Naive B cell (primary cell): Measurements from ENCODE around the gene MGAT4B. TPM values are rescaled to one million over a fixed set of nuclear protein-coding genes. Genes with fewer than 3 reads are reported as not detected.
A peak's percentile ranks its signal among the peaks of the same experiment; 100 is the strongest.
"Not testable (repeated sequence)": the region's sequence is repeated elsewhere in the genome, so short reads cannot be mapped to it uniquely, and the experiment has no call there.

Source experiments
- ATAC-seq, 2 donors: fragments of 150-1000 bp; cut with Tn5 transposase; 2 replicates each; pipeline ENCODE4 v1.10.0; 2021; ENCODE audit warnings: low read depth in 2 of 2, mild to moderate bottlenecking in 2 of 2, moderate library complexity in 2 of 2
- DNase-seq: peaks from one replicate; pipeline ENCODE4 v3.0.0; 2022
- H3K27ac Mint-ChIP-seq, 6 donors: one replicate each; pipeline ENCODE4 v1.8.0; 2020 to 2022; ENCODE audit warnings: mild to moderate bottlenecking in 6 of 6, mixed read lengths in 6 of 6, moderate library complexity in 5 of 6, inconsistent platforms in 2 of 6
- H3K27me3 Mint-ChIP-seq, 3 donors: one replicate each; pipeline ENCODE4 v1.8.0; 2021 to 2022; ENCODE audit warnings: mixed read lengths in 3 of 3, mild to moderate bottlenecking in 1 of 3
- H3K36me3 Mint-ChIP-seq, 2 donors: one replicate each; pipeline ENCODE4 v1.8.0; 2020 to 2022; ENCODE audit warnings: mixed read lengths in 2 of 2, inconsistent platforms in 1 of 2, mild to moderate bottlenecking in 1 of 2
- H3K4me1 Mint-ChIP-seq, 3 donors: one replicate each; pipeline ENCODE4 v1.8.0; 2020 to 2022; ENCODE audit warnings: mixed read lengths in 3 of 3, inconsistent platforms in 1 of 3, mild to moderate bottlenecking in 1 of 3, moderate library complexity in 1 of 3
- H3K4me3 Mint-ChIP-seq, 8 donors: one replicate each; pipeline ENCODE4 v1.8.0; 2020 to 2022; ENCODE audit warnings: mild to moderate bottlenecking in 8 of 8, mixed read lengths in 8 of 8, moderate library complexity in 8 of 8, inconsistent platforms in 2 of 8
- H3K9me3 Mint-ChIP-seq, 7 donors: one replicate each; pipeline ENCODE4 v1.8.0; 2020 to 2022; ENCODE audit warnings: mixed read lengths in 7 of 7, mild to moderate bottlenecking in 5 of 7, inconsistent platforms in 2 of 7, moderate library complexity in 1 of 7
- polyA plus RNA-seq, 6 donors: library from polyadenylated mRNA; unstranded; fragments of 300-500 nt; fragmentation: Illumina TruSeq; gene quantifications; one replicate each; pipeline ENCODE4 v1.2.3, GENCODE V29; 2021; ENCODE audit warnings: low read depth in 6 of 6

MGAT4B gene
- polyA plus RNA-seq = 10 to 100 TPM in 3 of 6 donors, 1 to 10 TPM in 3; 6.2 to 17.3 (median 9.5) TPM

- H3K27ac Mint-ChIP-seq = peak within 1 kb of the TSS in 2 of 6 donors; percentile 85
- peak within 1 kb of the TSS; percentile 53 to 90 (median 84) for H3K4me3 Mint-ChIP-seq
- peaks cover 26 to 37% (median 33%) of the 10 kb centered on the region in 3 donors for H3K4me1 Mint-ChIP-seq
- H3K9me3 Mint-ChIP-seq = no peaks in the 10 kb centered on the region
- ATAC-seq (peak; percentile 80 to 83), DNase-seq (peak; percentile 73)
- no peaks in the 10 kb centered on the region for H3K27me3 Mint-ChIP-seq
- peaks cover 0 to 6% of the 10 kb centered on the region in 2 donors for H3K36me3 Mint-ChIP-seq
Measured at GRCh38 chr5:179806250-179807048, at the start of gene MGAT4B. Gene MGAT4B (minus strand): TSS chr5:179806866. CDS start chr5:179806583, 283 bp downstream.

GRCh38 chr5:179854356-179854755 lies 47.7 kb upstream of the MGAT4B start:
- H3K4me1 Mint-ChIP-seq = peaks cover 28 to 48% (median 28%) of the 10 kb centered on the region in 3 donors
- peak overlapping the region in 1 of 8 donors; percentile 54 for H3K4me3 Mint-ChIP-seq
- peaks cover 0 to 9% of the 10 kb centered on the region in 2 donors for H3K36me3 Mint-ChIP-seq
- H3K27me3 Mint-ChIP-seq = no peaks in the 10 kb centered on the region
- no peaks in the 10 kb centered on the region for H3K9me3 Mint-ChIP-seq
- DNase-seq = no peak
- peak overlapping the region in 2 of 6 donors; percentile 29 to 63 for H3K27ac Mint-ChIP-seq
- no peak for ATAC-seq

DNA sequence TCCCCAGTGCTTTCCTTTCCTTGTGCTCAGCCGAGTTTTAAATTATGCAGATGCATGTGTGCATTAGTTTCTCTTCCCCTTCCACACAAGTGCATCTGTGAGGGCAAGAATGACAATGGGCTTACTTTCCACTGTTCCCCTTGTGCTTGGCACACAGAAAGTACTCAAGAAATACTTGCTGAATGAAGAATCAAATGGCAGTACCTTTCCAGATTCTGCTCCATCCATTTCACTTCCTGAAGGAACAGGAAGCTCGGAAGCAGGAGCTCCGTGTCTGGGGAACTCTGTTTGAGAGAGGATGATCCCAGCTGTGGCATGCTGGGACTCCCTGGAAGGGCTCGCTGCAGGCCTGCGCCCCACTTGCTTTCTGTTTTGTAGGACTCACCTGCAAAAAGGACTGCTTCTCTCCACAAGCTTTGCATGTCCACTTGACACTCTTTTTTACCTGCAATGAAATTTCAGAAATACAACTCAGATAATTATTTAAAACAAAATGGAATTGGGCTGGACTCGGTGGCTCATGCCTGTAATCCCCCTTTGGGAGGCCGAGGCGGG lies 46.4 kb upstream of the MGAT4B start:
- DNase-seq (peak; percentile 65), ATAC-seq (peak; percentile 97 to 98)
- peak overlapping the region; percentile 43 to 74 (median 48) for H3K4me3 Mint-ChIP-seq
- H3K36me3 Mint-ChIP-seq = peaks cover 0 to 9% of the 10 kb centered on the region in 2 donors
- no peaks in the 10 kb centered on the region for H3K9me3 Mint-ChIP-seq
- H3K27me3 Mint-ChIP-seq = no peaks in the 10 kb centered on the region
- H3K4me1 Mint-ChIP-seq = peaks cover 19 to 41% (median 28%) of the 10 kb centered on the region in 3 donors
- peak overlapping the region; percentile 6 to 71 (median 56) for H3K27ac Mint-ChIP-seq

DNA sequence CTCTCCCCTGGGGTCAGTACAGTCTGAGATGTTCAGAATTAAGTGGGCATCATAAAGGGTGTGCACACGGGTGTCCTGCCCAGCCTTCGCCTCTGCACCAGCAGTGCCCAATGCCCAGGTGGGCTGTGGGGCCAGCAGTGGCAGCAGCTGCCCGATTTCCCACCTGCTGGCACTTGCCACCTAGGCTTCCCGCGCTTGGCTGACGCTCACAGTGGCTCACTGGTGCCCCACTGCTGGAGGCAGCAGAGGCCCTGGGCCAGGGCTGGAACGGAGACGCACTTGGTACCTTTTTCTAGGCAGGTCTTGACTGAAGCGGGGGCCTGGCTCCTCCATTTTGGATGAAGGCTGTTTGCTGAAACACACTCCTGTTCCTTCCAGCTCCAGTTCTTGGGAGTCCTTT lies 35.0 kb upstream of the MGAT4B start:
- ATAC-seq = no peak
- Mint-ChIP-seq H3K9me3 (peaks cover 0 to 5% (median 3%) of the 10 kb centered on the region in 7 donors), H3K4me1 (peaks cover 4 to 10% (median 4%) of the 10 kb centered on the region in 3 donors), H3K27me3 (no peaks in the 10 kb centered on the region), H3K36me3 (peaks cover 12 to 22% of the 10 kb centered on the region in 2 donors), H3K4me3 (no peak overlapping the region), H3K27ac (peak overlapping the region in 1 of 6 donors; percentile 57)
- DNase-seq = no peak

- Mint-ChIP-seq H3K4me1 (peaks cover 7 to 15% (median 10%) of the 10 kb centered on the region in 3 donors), H3K36me3 (peaks cover 20 to 21% of the 10 kb centered on the region in 2 donors), H3K27ac (no peak overlapping the region), H3K9me3 (peaks cover 0 to 5% (median 3%) of the 10 kb centered on the region in 7 donors), H3K27me3 (no peaks in the 10 kb centered on the region), H3K4me3 (no peak overlapping the region)
- ATAC-seq (no peak), DNase-seq (no peak)
Measured at GRCh38 chr5:179840766-179841165, 34.1 kb upstream of the MGAT4B start.

DNA sequence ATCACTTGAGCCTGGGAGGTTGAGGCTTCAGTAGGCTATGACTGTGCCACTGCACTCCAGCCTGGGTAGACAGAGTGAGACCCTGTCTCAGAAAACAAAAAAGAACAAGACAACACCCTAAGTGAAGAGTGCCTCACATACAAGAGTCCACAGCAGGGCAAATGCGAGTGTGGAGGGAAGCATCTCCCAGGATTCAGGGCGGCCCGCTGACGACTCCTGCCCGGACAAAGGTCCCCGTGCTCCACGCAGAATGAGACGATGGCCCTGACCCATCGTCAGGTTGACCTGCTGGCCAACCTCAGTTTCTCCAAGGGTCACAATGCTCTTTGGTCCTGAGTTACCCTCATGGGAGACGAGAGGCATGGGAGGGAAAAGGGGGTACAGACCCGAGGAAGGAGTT lies 33.7 kb upstream of the MGAT4B start:
- no peak overlapping the region for H3K4me3 Mint-ChIP-seq

GRCh38 chr5:179839328-179840256 lies 32.9 kb upstream of the MGAT4B start:
- Mint-ChIP-seq H3K36me3 (peaks cover 15% of the 10 kb centered on the region in 2 donors), H3K27me3 (no peaks in the 10 kb centered on the region), H3K4me1 (peaks cover 7 to 15% (median 10%) of the 10 kb centered on the region in 3 donors), H3K9me3 (peaks cover 0 to under 1% (median 0%) of the 10 kb centered on the region in 7 donors), H3K4me3 (peak overlapping the region in 1 of 8 donors; percentile 1), H3K27ac (peak overlapping the region in 4 of 6 donors; percentile 33 to 83 (median 54))
- no peak for DNase-seq
- no peak for ATAC-seq

More for the DNA sequence above, 33.7 kb upstream of the MGAT4B start:
- ATAC-seq = no peak
- no peak for DNase-seq
- H3K9me3 Mint-ChIP-seq = peaks cover 0 to 5% (median 3%) of the 10 kb centered on the region in 7 donors
- no peaks in the 10 kb centered on the region for H3K27me3 Mint-ChIP-seq
- peaks cover 20 to 22% of the 10 kb centered on the region in 2 donors for H3K36me3 Mint-ChIP-seq
- H3K4me1 Mint-ChIP-seq = peaks cover 7 to 15% (median 10%) of the 10 kb centered on the region in 3 donors
- peak overlapping the region in 2 of 6 donors; percentile 54 to 66 for H3K27ac Mint-ChIP-seq

DNA sequence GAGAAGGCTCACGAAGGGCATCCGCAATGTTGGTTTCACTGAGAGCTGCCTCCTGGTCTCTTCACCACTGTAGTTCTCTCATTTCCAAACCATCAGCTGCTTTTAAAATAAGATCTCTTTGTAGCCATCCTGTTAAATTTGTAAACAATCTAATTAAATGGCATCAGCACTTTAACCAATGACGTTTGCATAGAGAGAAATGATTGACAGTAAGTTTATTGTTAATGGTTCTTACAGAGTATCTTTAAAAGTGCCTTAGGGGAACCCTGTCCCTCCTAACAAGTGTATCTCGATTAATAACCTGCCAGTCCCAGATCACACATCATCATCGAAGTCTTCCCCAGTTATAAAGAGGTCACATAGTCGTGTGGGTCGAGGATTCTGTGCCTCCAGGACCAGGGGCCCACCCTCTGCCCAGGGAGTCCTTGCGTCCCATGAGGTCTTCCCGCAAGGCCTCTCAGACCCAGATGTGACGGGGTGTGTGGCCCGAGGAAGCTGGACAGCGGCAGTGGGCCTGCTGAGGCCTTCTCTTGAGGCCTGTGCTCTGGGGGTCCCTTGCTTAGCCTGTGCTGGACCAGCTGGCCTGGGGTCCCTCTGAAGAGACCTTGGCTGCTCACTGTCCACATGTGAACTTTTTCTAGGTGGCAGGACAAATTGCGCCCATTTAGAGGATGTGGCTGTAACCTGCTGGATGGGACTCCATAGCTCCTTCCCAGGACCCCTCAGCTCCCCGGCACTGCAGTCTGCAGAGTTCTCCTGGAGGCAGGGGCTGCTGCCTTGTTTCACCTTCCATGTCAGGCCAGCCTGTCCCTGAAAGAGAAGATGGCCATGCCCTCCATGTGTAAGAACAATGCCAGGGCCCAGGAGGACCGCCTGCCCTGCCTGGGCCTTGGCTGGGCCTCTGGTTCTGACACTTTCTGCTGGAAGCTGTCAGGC lies 30.7 kb upstream of the MGAT4B start:
- Mint-ChIP-seq H3K27ac (peak overlapping the region; percentile 72 to 97 (median 90)), H3K4me3 (peak overlapping the region in 1 of 8 donors; percentile 56), H3K36me3 (peaks cover 13 to 28% of the 10 kb centered on the region in 2 donors), H3K9me3 (no peaks in the 10 kb centered on the region), H3K4me1 (peaks cover 7 to 15% (median 10%) of the 10 kb centered on the region in 3 donors), H3K27me3 (no peaks in the 10 kb centered on the region)
- DNase-seq (no peak), ATAC-seq (peak in 1 of 2 donors; percentile 2)

DNA sequence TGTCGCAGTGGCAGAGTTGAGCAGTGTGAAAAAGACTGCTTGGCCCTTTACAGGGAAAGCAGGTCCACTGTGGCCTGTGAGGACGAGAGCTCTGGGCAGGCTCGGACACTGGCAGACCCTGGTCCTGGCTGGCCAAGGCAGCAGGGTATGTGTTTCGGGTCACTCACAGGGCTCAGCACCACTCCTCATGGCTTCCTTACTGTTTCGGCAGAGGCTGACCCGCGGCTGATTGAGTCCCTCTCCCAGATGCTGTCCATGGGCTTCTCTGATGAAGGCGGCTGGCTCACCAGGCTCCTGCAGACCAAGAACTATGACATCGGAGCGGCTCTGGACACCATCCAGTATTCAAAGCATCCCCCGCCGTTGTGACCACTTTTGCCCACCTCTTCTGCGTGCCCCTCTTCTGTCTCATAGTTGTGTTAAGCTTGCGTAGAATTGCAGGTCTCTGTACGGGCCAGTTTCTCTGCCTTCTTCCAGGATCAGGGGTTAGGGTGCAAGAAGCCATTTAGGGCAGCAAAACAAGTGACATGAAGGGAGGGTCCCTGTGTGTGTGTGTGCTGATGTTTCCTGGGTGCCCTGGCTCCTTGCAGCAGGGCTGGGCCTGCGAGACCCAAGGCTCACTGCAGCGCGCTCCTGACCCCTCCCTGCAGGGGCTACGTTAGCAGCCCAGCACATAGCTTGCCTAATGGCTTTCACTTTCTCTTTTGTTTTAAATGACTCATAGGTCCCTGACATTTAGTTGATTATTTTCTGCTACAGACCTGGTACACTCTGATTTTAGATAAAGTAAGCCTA lies 29.8 kb upstream of the MGAT4B start:
- Mint-ChIP-seq H3K36me3 (peaks cover 13 to 28% of the 10 kb centered on the region in 2 donors), H3K27me3 (no peaks in the 10 kb centered on the region), H3K4me1 (peaks cover 10 to 15% (median 11%) of the 10 kb centered on the region in 3 donors), H3K9me3 (no peaks in the 10 kb centered on the region), H3K27ac (peak overlapping the region; percentile 72 to 97 (median 90)), H3K4me3 (peak overlapping the region in 2 of 8 donors; percentile 18 to 57)
- DNase-seq = peak; percentile 49
- peak; percentile 83 to 86 for ATAC-seq

DNA sequence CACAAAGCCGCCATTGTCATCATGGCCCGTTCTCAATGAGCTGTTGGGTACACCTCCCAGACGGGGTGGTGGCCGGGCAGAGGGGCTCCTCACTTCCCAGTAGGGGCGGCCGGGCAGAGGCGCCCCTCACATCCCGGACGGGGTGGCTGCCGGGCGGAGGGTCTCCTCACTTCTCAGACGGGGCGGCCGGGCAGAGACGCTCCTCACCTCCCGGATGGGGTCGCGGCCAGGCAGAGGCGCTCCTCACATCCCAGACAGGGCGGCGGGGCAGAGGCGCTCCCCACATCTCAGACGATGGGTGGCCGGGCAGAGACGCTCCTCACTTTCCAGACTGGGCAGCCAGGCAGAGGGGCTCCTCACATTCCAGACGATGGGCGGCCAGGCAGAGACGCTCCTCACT lies 28.2 kb upstream of the MGAT4B start:
- not testable (repeated sequence) for H3K4me3 Mint-ChIP-seq, H3K9me3 Mint-ChIP-seq, H3K27me3 Mint-ChIP-seq, ATAC-seq, DNase-seq
- H3K27ac Mint-ChIP-seq = peak overlapping the region in 1 of 6 donors; percentile 23
- peaks cover 10 to 16% (median 11%) of the 10 kb centered on the region in 3 donors for H3K4me1 Mint-ChIP-seq
- H3K36me3 Mint-ChIP-seq = peaks cover 14 to 31% of the 10 kb centered on the region in 2 donors

GRCh38 chr5:179834120-179834519 lies 27.5 kb upstream of the MGAT4B start:
- DNase-seq (no peak), ATAC-seq (no peak)
- peak overlapping the region in 1 of 6 donors; percentile 64 for H3K27ac Mint-ChIP-seq
- no peaks in the 10 kb centered on the region for H3K27me3 Mint-ChIP-seq
- H3K36me3 Mint-ChIP-seq = peaks cover 19 to 39% of the 10 kb centered on the region in 2 donors
- H3K4me1 Mint-ChIP-seq = peaks cover 13 to 18% (median 17%) of the 10 kb centered on the region in 3 donors
- H3K4me3 Mint-ChIP-seq = peak overlapping the region in 1 of 8 donors; percentile 29
- no peaks in the 10 kb centered on the region for H3K9me3 Mint-ChIP-seq
